HepG2 (cell line): ENCODE results near the gene GREM1. TPM values are rescaled to one million over a fixed set of nuclear protein-coding genes. Genes with fewer than 3 reads are reported as not detected.

Source experiments
- ATF7-NPFF ChIP-seq: sonication (generic); formaldehyde crosslinking; IDR thresholded peaks from 2 replicates; pipeline ENCODE4 v1.8.1; 2023; ENCODE audit warnings: mild to moderate bottlenecking, low read depth, missing genetic modification reagents, moderate library complexity
- FOSL2 ChIP-seq: sonication (generic); formaldehyde crosslinking; IDR thresholded peaks from 2 replicates; pipeline ENCODE4 v1.4.0; 2020; ENCODE audit warnings: missing genetic modification reagents
- FOXM1 ChIP-seq: sonication (generic); formaldehyde crosslinking; IDR thresholded peaks from 2 replicates; pipeline ENCODE4 v1.5.0; 2020; ENCODE audit warnings: missing genetic modification reagents
- GABPB1 ChIP-seq: IDR thresholded peaks from 2 replicates; pipeline ENCODE4 v1.6.1; 2016; ENCODE audit warnings: mild to moderate bottlenecking, missing genetic modification reagents, moderate library complexity, missing compliant biosample characterization
- HOXD1 ChIP-seq: sonication (generic); formaldehyde crosslinking; IDR thresholded peaks from 2 replicates; pipeline ENCODE4 v1.5.0; 2020; ENCODE audit warnings: missing genetic modification reagents
- IKZF5 ChIP-seq: IDR thresholded peaks from 2 replicates; pipeline ENCODE4 v1.6.1; 2018; ENCODE audit warnings: missing genetic modification reagents, mild to moderate bottlenecking, missing compliant biosample characterization
- NCOR1 ChIP-seq: fragments of 200-600 bp; sonication (generic); IDR thresholded peaks from 2 replicates; pipeline ENCODE4 v1.7.0; 2017; ENCODE audit warnings: antibody characterized with exemption, low read length, borderline replicate concordance
- PATZ1 ChIP-seq: sonication (generic); formaldehyde crosslinking; IDR thresholded peaks from 2 replicates; pipeline ENCODE4 v1.4.0; 2020; ENCODE audit warnings: missing genetic modification reagents
- SRY ChIP-seq: sonication (generic); formaldehyde crosslinking; IDR thresholded peaks from 2 replicates; pipeline ENCODE4 v1.8.0; 2022; ENCODE audit warnings: mild to moderate bottlenecking, missing genetic modification reagents
- STAG1 ChIP-seq: sonication (generic); formaldehyde crosslinking; IDR thresholded peaks from 2 replicates; pipeline ENCODE4 v1.4.0; 2020; ENCODE audit warnings: missing genetic modification reagents
- TRIM22 ChIP-seq: fragments of 450-650 bp; IDR thresholded peaks from 2 replicates; pipeline ENCODE4 v1.6.1; 2017
- U2AF1 ChIP-seq: fragments of 200-400 bp; formaldehyde crosslinking; optimal IDR thresholded peaks from 2 replicates; pipeline ENCODE3; 2017; ENCODE audit warnings: mild to moderate bottlenecking, low read depth, low read length
- ZBTB26 ChIP-seq: IDR thresholded peaks from 2 replicates; pipeline ENCODE4 v1.6.1; 2016; ENCODE audit warnings: missing compliant biosample characterization, missing genetic modification reagents, borderline replicate concordance
- ZNF101 ChIP-seq: sonication (generic); formaldehyde crosslinking; IDR thresholded peaks from 2 replicates; pipeline ENCODE4 v1.4.0; 2020; ENCODE audit warnings: mild to moderate bottlenecking, low read depth, missing genetic modification reagents, borderline replicate concordance
- ZNF331 ChIP-seq: sonication (generic); formaldehyde crosslinking; IDR thresholded peaks from 2 replicates; pipeline ENCODE4 v1.4.0; 2020; ENCODE audit warnings: missing genetic modification reagents
- ZNF570 ChIP-seq: sonication (generic); formaldehyde crosslinking; IDR thresholded peaks from 2 replicates; pipeline ENCODE4 v1.4.0; 2020; ENCODE audit warnings: mild to moderate bottlenecking, missing genetic modification reagents, borderline replicate concordance
- ZNF678 ChIP-seq: sonication (generic); formaldehyde crosslinking; IDR thresholded peaks from 2 replicates; pipeline ENCODE4 v1.4.0; 2020; ENCODE audit warnings: mild to moderate bottlenecking, missing genetic modification reagents
- ZNF709 ChIP-seq: sonication (generic); formaldehyde crosslinking; IDR thresholded peaks from 2 replicates; pipeline ENCODE4 v1.5.0; 2020; ENCODE audit warnings: mild to moderate bottlenecking, missing genetic modification reagents
- ZNF772 ChIP-seq: sonication (generic); formaldehyde crosslinking; IDR thresholded peaks from 2 replicates; pipeline ENCODE4 v1.5.0; 2020; ENCODE audit warnings: mild to moderate bottlenecking, missing genetic modification reagents
- ZNF83 ChIP-seq: sonication (generic); formaldehyde crosslinking; IDR thresholded peaks from 2 replicates; pipeline ENCODE4 v1.4.0; 2020; ENCODE audit warnings: missing genetic modification reagents, mild to moderate bottlenecking, borderline replicate concordance
- ZXDC ChIP-seq: sonication (generic); formaldehyde crosslinking; IDR thresholded peaks from 2 replicates; pipeline ENCODE4 v1.5.0; 2020; ENCODE audit warnings: mild to moderate bottlenecking, missing genetic modification reagents
- polyA plus RNA-seq, 8 experiments: library from polyadenylated mRNA; depleted of rRNA in 3 of 8; stranded (reverse) in 7 of 8; unstranded in 1 of 8; fragments of >200 nt; fragmentation: Illumina TruSeq in 4 of 8; extraction: Trizol in 4 of 8; gene quantifications; 2 replicates each; pipeline versions ENCODE4 v1.2.1 to v1.2.3, GENCODE V29; 2011 to 2016; ENCODE audit warnings: low read depth in 4 of 8, missing spikeins in 1 of 8, mixed read lengths in 1 of 8; ENCODE audit not compliant: insufficient read depth in 1 of 8
- total RNA-seq, 5 experiments: library from RNA; depleted of rRNA; stranded (reverse); fragments of >200 nt; fragmentation: Illumina TruSeq; extraction: Trizol; gene quantifications; 2 replicates each; pipeline ENCODE4 v1.2.3, GENCODE V29; 2016; ENCODE audit warnings: low read depth in 1 of 5

The GREM1 gene
- total and polyA plus RNA-seq, 2 of the 13 experiments (the other 11 are each of a cell fraction or from before 2014, with no cell fraction given) = 0.02 to 0.08 TPM

GRCh38 chr15:32730677-32731654, 13.2 kb downstream of the GREM1 start (continued):
- TF ChIP-seq IKZF5 (CRISPR knock-in tag) (no peak), ZXDC (no peak), HOXD1 (CRISPR knock-in tag) (no peak), PATZ1 (CRISPR knock-in tag) (peak; percentile 37; the same call in 1 of the 2 replicates), ZNF101 (CRISPR knock-in tag) (no peak), SRY (CRISPR knock-in tag) (no peak), ZNF570 (no peak), ZBTB26 (CRISPR knock-in tag) (no peak), U2AF1 (no peak), STAG1 (CRISPR knock-in tag) (no peak), GABPB1 (CRISPR knock-in tag) (peak; percentile 14; the same call in 1 of the 2 replicates), ZNF331 (CRISPR knock-in tag) (peak; percentile 20; the same call in 1 of the 2 replicates), TRIM22 (no peak), FOSL2 (peak; percentile 42), FOXM1 (no peak), NCOR1 (no peak), ZNF709 (CRISPR knock-in tag) (no peak), ZNF678 (CRISPR knock-in tag) (no peak), ATF7-NPFF (CRISPR knock-in tag) (no peak), ZNF772 (no peak), ZNF83 (CRISPR knock-in tag) (no peak)
